HUES6 (cell line): Measurements from ENCODE around the gene PIF1.

Experiments used
- H3K27ac ChIP-seq: 2 replicates; pipeline ENCODE4 v1.7.0; 2013; ENCODE audit warnings: low read depth, mild to moderate bottlenecking, low read length, inconsistent platforms
- H3K27me3 ChIP-seq: 2 replicates; pipeline ENCODE4 v1.6.1; 2013; ENCODE audit warnings: low read length; ENCODE audit not compliant: control insufficient read depth, insufficient read depth
- H3K36me3 ChIP-seq: 2 replicates; pipeline ENCODE4 v1.6.1; 2013; ENCODE audit warnings: low read length; ENCODE audit not compliant: control insufficient read depth, insufficient read depth
- H3K4me1 ChIP-seq: 2 replicates; pipeline ENCODE4 v1.6.1; 2013; ENCODE audit warnings: low read length; ENCODE audit not compliant: control insufficient read depth, insufficient read depth
- H3K4me3 ChIP-seq: 2 replicates; pipeline ENCODE4 v1.5.1; 2013; ENCODE audit warnings: low read depth, low read length
- H3K9ac ChIP-seq: one replicate; pipeline ENCODE4 v1.6.1; 2013; ENCODE audit warnings: mild to moderate bottlenecking, low read length
- H3K9me3 ChIP-seq: 2 replicates; pipeline ENCODE4 v1.6.1; 2013; ENCODE audit warnings: low read depth, low read length; ENCODE audit not compliant: control insufficient read depth, insufficient read depth

Gene PIF1

DNA sequence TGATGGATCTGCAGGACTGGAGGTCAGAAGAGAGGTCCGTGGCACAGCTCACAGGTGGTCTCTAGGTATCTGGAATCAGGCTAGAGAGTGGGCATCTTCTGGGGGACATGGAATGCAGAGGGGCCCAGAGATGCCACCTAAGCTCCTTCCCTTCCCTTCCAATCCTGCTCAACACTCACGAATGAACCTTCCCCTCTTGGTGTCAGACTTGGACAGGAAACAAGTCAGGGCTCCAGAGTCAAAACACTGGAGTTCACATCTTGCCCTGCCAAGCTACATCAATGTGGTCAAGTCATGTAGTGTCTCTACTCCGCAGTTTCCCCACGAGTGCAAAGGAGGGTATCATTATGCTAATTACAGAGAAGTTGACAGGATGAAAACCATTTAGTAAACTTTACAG lies 34.0 kb downstream of the PIF1 start:
- H3K27me3 ChIP-seq = no peaks in the 10 kb centered on the region
- no peak overlapping the region for H3K4me3 ChIP-seq
- no peaks in the 10 kb centered on the region for H3K36me3 ChIP-seq
- H3K9me3 ChIP-seq = no peaks in the 10 kb centered on the region
- no peaks in the 10 kb centered on the region for H3K4me1 ChIP-seq
- H3K27ac ChIP-seq = no peak overlapping the region
- H3K9ac ChIP-seq = no peak overlapping the region

- Histone ChIP-seq H3K36me3 (no peaks in the 10 kb centered on the region), H3K9ac (no peak overlapping the region), H3K27ac (no peak overlapping the region), H3K9me3 (no peaks in the 10 kb centered on the region), H3K27me3 (no peaks in the 10 kb centered on the region), H3K4me1 (peaks cover 24% of the 10 kb centered on the region), H3K4me3 (no peak overlapping the region)
Observed at GRCh38 chr15:64783796-64784195, 41.7 kb downstream of the PIF1 start.

- no peaks in the 10 kb centered on the region for H3K27me3 ChIP-seq
- no peaks in the 10 kb centered on the region for H3K36me3 ChIP-seq
- no peak overlapping the region for H3K9ac ChIP-seq
- no peak overlapping the region for H3K4me3 ChIP-seq
- no peaks in the 10 kb centered on the region for H3K9me3 ChIP-seq
- H3K27ac ChIP-seq = no peak overlapping the region
- H3K4me1 ChIP-seq = peaks cover 27% of the 10 kb centered on the region
Observed at GRCh38 chr15:64782751-64783150, 42.7 kb downstream of the PIF1 start.

DNA sequence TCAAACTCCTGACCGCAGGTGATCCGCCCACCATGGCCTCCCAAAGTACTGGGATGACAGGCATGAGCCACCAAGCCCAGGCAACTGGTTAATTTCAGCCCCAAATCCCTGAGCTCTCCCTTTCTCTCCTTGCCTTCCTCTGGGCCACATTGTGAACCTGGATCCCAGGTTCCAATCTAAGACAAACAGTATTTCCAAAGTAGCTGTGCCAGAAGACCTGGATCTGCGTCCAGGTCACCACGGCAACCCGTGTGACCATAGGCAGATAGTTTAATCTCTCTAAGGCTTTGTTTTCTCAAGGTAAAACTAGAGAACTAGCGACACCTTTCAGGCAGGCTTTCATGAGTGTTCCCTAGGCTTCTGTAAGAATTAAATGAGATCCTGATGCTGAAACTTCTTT lies 44.1 kb downstream of the PIF1 start:
- no peaks in the 10 kb centered on the region for H3K9me3 ChIP-seq
- no peaks in the 10 kb centered on the region for H3K27me3 ChIP-seq
- H3K4me1 ChIP-seq = peaks cover 36% of the 10 kb centered on the region
- H3K4me3 ChIP-seq = no peak overlapping the region
- no peak overlapping the region for H3K27ac ChIP-seq
- H3K36me3 ChIP-seq = no peaks in the 10 kb centered on the region
- H3K9ac ChIP-seq = no peak overlapping the region

- Histone ChIP-seq H3K9ac (no peak overlapping the region), H3K27me3 (no peaks in the 10 kb centered on the region), H3K27ac (no peak overlapping the region), H3K4me1 (peaks cover 37% of the 10 kb centered on the region), H3K4me3 (no peak overlapping the region), H3K9me3 (no peaks in the 10 kb centered on the region), H3K36me3 (no peaks in the 10 kb centered on the region)
Observed at GRCh38 chr15:64780600-64781156, 44.8 kb downstream of the PIF1 start.

GRCh38 chr15:64779630-64780029 lies 45.8 kb downstream of the PIF1 start:
- Histone ChIP-seq H3K36me3 (no peaks in the 10 kb centered on the region), H3K27me3 (no peaks in the 10 kb centered on the region), H3K9me3 (no peaks in the 10 kb centered on the region), H3K9ac (no peak overlapping the region), H3K4me3 (no peak overlapping the region), H3K4me1 (peaks cover 37% of the 10 kb centered on the region), H3K27ac (no peak overlapping the region)

DNA sequence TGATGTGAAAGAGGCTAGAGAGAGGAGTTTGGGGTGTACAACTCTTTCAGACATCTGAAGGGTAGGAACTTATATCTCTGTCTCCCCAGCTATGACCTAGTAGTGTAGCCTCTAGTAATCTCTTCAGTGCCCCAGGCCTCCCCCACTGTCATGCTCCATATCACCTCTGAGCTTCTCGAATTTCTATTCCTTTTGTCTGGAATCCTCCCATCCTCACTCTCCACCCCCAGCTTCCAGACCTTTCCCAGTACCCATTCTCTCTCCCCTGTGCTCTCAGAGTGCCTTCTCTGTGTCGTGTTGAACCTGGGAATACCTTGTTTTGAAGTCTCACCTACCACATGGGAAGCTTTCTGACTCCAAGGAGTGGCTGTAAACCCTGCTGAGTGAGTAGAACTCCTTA lies 46.4 kb downstream of the PIF1 start:
- H3K36me3 ChIP-seq = no peaks in the 10 kb centered on the region
- peaks cover 34% of the 10 kb centered on the region for H3K4me1 ChIP-seq
- H3K27ac ChIP-seq = no peak overlapping the region
- no peaks in the 10 kb centered on the region for H3K27me3 ChIP-seq
- no peak overlapping the region for H3K4me3 ChIP-seq
- H3K9ac ChIP-seq = peak overlapping the region; percentile 19
- no peaks in the 10 kb centered on the region for H3K9me3 ChIP-seq

GRCh38 chr15:64776402-64776786 lies 49.1 kb downstream of the PIF1 start:
- H3K4me1 ChIP-seq = peaks cover 45% of the 10 kb centered on the region
- peak overlapping the region; percentile 92; the same call in 1 of the 2 replicates for H3K27ac ChIP-seq
- H3K4me3 ChIP-seq = peak overlapping the region; percentile 81
- no peaks in the 10 kb centered on the region for H3K9me3 ChIP-seq
- no peaks in the 10 kb centered on the region for H3K27me3 ChIP-seq
- H3K9ac ChIP-seq = peak overlapping the region; percentile 86
- no peaks in the 10 kb centered on the region for H3K36me3 ChIP-seq

- peak within 1 kb of the TSS; percentile 86 for H3K9ac ChIP-seq
- H3K27ac ChIP-seq = peak within 1 kb of the TSS; percentile 92
- H3K36me3 ChIP-seq = no peaks in the 10 kb centered on the region
- H3K27me3 ChIP-seq = no peaks in the 10 kb centered on the region
- peaks cover 43% of the 10 kb centered on the region for H3K4me1 ChIP-seq
- peak within 1 kb of the TSS; percentile 81 for H3K4me3 ChIP-seq
- H3K9me3 ChIP-seq = no peaks in the 10 kb centered on the region
Observed at GRCh38 chr15:64775551-64776401, 49.7 kb downstream of the PIF1 start, which contains the start of gene RBPMS2. TSS of gene RBPMS2 (minus strand) at chr15:64775589. CDS start at chr15:64775319, 270 bp downstream.

- H3K9ac ChIP-seq = peak overlapping the region; percentile 84
- peak overlapping the region; percentile 87 for H3K27ac ChIP-seq
Observed at GRCh38 chr15:64774629-64775493, 50.6 kb downstream of the PIF1 start.

More at GRCh38 chr15:64774629-64775493, 50.6 kb downstream of the PIF1 start:
- peaks cover 44% of the 10 kb centered on the region for H3K4me1 ChIP-seq
- no peaks in the 10 kb centered on the region for H3K36me3 ChIP-seq
- peak overlapping the region; percentile 78 for H3K4me3 ChIP-seq
- no peaks in the 10 kb centered on the region for H3K27me3 ChIP-seq
- no peaks in the 10 kb centered on the region for H3K9me3 ChIP-seq
